ENCODE data around the gene RS1.

Gene RS1

GRCh38 chrX:18619288-18619687, 52.6 kb downstream of the RS1 start:
- Histone ChIP-seq H3K4me2 (ENCODE audit: low read length) (no peak overlapping the region), H3K27ac (ENCODE audit: low read depth, low read length, poor library complexity, severe bottlenecking) (no peak overlapping the region), H3K9me3 (ENCODE audit: low read length) (no peaks in the 10 kb centered on the region), H3K9ac (ENCODE audit: low read length) (no peak overlapping the region), H3K36me3 (ENCODE audit: insufficient read depth, low read length) (no peaks in the 10 kb centered on the region), H4K20me1 (ENCODE audit: insufficient read depth, low read length) (no peaks in the 10 kb centered on the region), H3K9me2 (ENCODE audit: low read depth, low read length) (no peaks in the 10 kb centered on the region), H3K27me3 (ENCODE audit: insufficient read depth, low read length) (no peaks in the 10 kb centered on the region), H3F3A (ENCODE audit: insufficient read depth, low read length) (no peaks in the 10 kb centered on the region), H3K79me2 (ENCODE audit: insufficient read depth, low read length) (no peaks in the 10 kb centered on the region), H2AFZ (ENCODE audit: low read length) (no peak overlapping the region), H3K4me3 (ENCODE audit: low read depth, low read length, poor library complexity, severe bottlenecking) (no peak overlapping the region), H3K4me1 (ENCODE audit: insufficient read depth, low read length, severe bottlenecking) (no peaks in the 10 kb centered on the region)
- TF ChIP-seq EZH2 (IDR thresholded peaks at IDR 0.05; ENCODE audit: borderline replicate concordance, low read length) (no peak), CTCF (IDR thresholded peaks at IDR 0.05; ENCODE audit: low read length) (no peak)

GRCh38 chrX:18617407-18617750, 54.5 kb downstream of the RS1 start:
- no peaks in the 10 kb centered on the region for H3K4me1 ChIP-seq (ENCODE audit: insufficient read depth, low read length, severe bottlenecking)
- H3K9me2 ChIP-seq (ENCODE audit: low read depth, low read length), result no peaks in the 10 kb centered on the region
- H3K27me3 ChIP-seq (ENCODE audit: insufficient read depth, low read length), result no peaks in the 10 kb centered on the region
- no peaks in the 10 kb centered on the region for H4K20me1 ChIP-seq (ENCODE audit: insufficient read depth, low read length)
- no peak overlapping the region for H3K9ac ChIP-seq (ENCODE audit: low read length)
- H3K27ac ChIP-seq (ENCODE audit: low read depth, low read length, poor library complexity, severe bottlenecking), result no peak overlapping the region
- H2AFZ ChIP-seq (ENCODE audit: low read length), result no peak overlapping the region
- H3K4me2 ChIP-seq (ENCODE audit: low read length), result no peak overlapping the region
- no peaks in the 10 kb centered on the region for H3K9me3 ChIP-seq (ENCODE audit: low read length)
- no peaks in the 10 kb centered on the region for H3K36me3 ChIP-seq (ENCODE audit: insufficient read depth, low read length)
- no peak for TF ChIP-seq EZH2 (IDR thresholded peaks at IDR 0.05; ENCODE audit: borderline replicate concordance, low read length)
- no peak for TF ChIP-seq CTCF (IDR thresholded peaks at IDR 0.05; ENCODE audit: low read length)
- no peaks in the 10 kb centered on the region for H3F3A ChIP-seq (ENCODE audit: insufficient read depth, low read length)
- no peaks in the 10 kb centered on the region for H3K79me2 ChIP-seq (ENCODE audit: insufficient read depth, low read length)
- H3K4me3 ChIP-seq (ENCODE audit: low read depth, low read length, poor library complexity, severe bottlenecking), result no peak overlapping the region

- no peaks in the 10 kb centered on the region for H3K9me3 ChIP-seq (ENCODE audit: low read length)
- H3K9ac ChIP-seq (ENCODE audit: low read length), result no peak overlapping the region
- no peaks in the 10 kb centered on the region for H4K20me1 ChIP-seq (ENCODE audit: insufficient read depth, low read length)
- H3K4me3 ChIP-seq (ENCODE audit: low read depth, low read length, poor library complexity, severe bottlenecking), result no peak overlapping the region
- H3K9me2 ChIP-seq (ENCODE audit: low read depth, low read length), result no peaks in the 10 kb centered on the region
- H3K27me3 ChIP-seq (ENCODE audit: insufficient read depth, low read length), result no peaks in the 10 kb centered on the region
- H2AFZ ChIP-seq (ENCODE audit: low read length), result no peak overlapping the region
- TF ChIP-seq EZH2 (IDR thresholded peaks at IDR 0.05; ENCODE audit: borderline replicate concordance, low read length) (no peak), CTCF (IDR thresholded peaks at IDR 0.05; ENCODE audit: low read length) (no peak)
- H3K79me2 ChIP-seq (ENCODE audit: insufficient read depth, low read length), result no peaks in the 10 kb centered on the region
- no peaks in the 10 kb centered on the region for H3F3A ChIP-seq (ENCODE audit: insufficient read depth, low read length)
- H3K27ac ChIP-seq (ENCODE audit: low read depth, low read length, poor library complexity, severe bottlenecking), result no peak overlapping the region
- H3K4me2 ChIP-seq (ENCODE audit: low read length), result no peak overlapping the region
- H3K4me1 ChIP-seq (ENCODE audit: insufficient read depth, low read length, severe bottlenecking), result no peaks in the 10 kb centered on the region
- no peaks in the 10 kb centered on the region for H3K36me3 ChIP-seq (ENCODE audit: insufficient read depth, low read length)
Measured at GRCh38 chrX:18616688-18617406, 55.1 kb downstream of the RS1 start.

Data from OCI-LY1 (cell line).